HG02870 (cell line): ENCODE measurements around the gene VKORC1.

ENCODE experiments used
- ATAC-seq: cut with Tn5 transposase; IDR thresholded peaks from one replicate; pipeline ENCODE4 v1.9.1; 2021; ENCODE audit warnings: mild to moderate bottlenecking, moderate library complexity; ENCODE audit not compliant: unreplicated experiment

Gene VKORC1

DNA sequence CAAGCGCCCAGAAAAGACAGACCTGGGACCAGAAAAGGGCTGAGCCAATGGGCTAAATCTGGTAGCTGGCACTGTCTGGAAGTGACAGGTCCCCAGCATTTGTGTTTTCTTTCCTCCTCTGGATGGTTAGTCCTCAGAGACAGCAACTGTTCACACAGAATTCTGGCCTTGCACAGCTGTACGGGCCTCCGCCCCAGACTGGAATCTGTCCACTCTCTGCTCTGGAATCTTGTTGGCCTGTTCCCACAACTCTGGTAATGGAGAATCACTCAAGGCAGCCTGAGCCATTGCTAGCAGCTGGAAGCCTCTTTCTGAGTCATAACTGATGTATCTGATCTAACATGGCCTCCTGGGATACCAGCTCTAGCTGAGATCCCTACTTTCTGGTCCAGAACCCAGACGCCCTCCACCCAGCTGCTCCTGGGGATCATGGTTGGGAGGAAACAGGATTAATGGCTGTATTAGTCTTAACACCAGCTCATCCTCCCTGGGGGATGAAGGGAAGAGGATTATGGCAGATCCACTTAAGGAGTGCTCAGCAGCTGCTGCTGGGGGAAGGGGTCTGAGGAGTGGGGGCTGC is 29.6 kb downstream of the VKORC1 start:
- ATAC-seq, result no peak

DNA sequence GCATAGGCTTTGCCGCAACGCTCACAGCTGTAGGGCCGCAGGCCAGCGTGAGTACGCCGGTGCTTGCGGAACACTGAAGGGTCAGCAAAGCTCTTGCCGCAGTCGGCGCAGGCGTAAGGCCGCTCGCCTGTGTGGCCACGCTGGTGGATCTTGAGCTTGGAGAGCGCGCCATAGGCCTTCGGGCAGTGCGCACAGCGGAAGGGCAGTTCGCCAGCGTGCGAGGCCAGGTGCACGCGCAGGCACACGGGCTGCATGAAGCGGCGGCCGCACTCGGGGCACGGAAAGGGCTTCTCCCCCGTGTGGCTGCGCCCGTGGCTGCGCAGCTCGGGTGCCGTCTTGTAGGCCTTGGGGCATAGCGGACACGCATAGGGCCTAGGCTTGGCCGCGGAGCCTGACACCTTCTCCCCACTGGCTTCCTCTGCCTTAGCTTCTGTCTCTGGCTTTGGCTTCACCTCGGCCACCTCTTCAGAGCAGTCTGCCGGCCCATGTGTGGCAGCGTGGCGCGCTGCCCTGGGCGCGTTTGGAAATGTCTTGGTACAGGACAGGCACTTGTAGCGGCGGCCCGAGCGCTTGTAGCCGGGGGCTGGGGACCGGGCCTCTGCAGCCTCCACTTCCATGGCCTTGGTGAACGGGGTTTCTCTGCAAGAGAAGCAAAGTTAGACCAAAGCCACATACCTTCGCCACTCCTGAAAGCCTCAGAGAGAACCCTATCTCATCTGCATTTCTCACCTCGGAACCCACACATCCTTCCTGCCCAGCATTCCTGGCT is 30.6 kb downstream of the VKORC1 start:
- no peak for ATAC-seq

DNA sequence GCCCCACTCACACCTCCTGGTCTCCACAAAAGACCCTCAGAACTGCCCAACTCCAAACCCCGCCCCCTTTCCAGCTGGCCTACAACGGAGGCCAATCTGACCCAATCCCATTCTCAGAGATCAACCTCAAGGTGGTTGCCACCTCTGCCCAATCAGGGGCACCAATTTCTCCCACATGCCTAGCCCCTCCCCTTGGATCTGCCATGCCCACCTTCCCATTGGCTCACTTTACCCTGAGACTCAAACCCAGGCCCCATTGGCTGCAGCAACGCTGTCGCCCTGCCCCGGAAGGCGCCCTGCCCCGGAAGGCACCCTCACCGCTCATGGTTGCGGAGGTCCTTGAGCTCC is 31.1 kb downstream of the VKORC1 start:
- ATAC-seq, result no peak

DNA sequence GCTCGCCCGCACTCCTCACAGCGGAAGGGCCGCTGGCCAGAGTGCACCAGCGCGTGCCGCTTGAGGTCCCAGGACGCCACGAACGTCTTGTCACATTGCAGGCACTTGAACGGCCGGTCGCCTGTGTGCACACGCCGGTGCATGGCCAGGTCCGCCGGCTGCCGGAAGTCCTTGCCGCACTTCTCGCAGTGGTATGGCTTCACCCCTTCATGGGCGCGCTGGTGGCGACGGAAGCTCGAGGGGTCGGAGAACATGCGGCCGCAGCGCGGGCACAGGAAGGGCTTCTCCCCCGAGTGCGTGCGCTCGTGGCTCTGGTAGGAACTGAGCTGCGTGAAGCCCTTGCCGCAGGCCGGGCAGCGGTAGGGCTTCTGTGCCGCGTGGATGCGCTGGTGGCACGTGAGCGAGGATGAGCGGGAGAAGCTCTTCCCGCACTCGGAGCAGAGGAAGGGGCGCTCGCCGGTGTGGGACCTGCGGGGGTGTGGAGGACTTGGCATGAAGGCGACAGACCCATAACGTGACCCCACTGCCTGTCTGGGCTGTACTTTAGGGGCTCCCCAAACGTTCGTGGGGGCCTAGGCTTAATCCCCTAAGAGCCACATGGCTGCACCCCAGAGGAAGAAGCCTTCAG is 32.7 kb downstream of the VKORC1 start:
- ATAC-seq, result no peak

DNA sequence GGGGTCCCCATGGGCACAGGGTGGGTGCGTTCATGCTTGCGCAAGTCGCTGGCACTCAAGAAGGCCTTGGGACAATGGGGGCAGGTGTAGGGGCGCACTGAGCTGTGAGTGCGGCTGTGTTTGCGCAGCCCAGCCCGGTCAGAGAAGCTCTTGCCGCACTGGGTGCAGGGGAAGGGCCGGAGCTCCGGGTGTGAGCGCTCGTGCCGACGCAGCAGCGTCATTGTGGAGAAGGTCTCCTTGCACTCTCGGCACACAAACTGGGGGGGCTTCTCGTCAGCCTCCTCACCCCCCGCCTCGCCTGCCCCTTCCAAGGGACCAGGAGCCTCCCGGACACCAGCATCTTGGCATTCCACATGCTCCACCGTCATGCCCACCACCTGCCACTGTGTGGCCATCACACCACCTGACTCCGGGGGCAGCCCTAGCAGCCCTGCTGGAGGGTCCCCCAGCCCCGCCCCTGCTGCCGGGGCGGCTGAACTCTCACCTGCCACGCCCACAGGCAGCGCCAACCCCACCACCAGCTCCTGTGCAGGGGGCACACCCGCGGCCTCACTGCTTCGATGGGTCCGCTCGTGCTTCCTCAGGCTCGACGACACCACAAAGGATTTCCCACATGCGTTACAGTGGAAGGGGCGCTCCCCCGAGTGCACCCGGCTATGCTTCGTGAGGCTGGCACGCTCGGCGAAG is 33.3 kb downstream of the VKORC1 start:
- ATAC-seq, result no peak

DNA sequence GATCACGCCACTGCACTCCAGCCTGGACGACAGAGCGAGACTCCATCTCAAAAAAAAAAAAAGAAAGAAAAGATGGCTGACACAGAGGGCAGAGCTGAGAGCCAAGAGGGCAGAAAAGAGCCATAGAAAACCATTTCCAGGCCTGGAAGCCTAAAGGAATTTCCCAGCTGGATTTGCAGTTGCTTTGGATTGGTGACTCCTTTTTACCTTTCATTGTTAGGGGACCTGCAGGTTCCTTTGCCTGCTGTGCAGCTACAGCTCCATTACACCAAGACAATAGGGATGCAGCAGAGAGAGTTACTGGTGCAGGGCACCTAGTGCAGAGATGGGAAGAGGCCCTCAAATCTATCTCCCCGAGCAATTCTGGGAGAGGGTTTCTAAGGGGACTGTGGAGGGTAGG is 39.0 kb downstream of the VKORC1 start:
- ATAC-seq, result no peak

DNA sequence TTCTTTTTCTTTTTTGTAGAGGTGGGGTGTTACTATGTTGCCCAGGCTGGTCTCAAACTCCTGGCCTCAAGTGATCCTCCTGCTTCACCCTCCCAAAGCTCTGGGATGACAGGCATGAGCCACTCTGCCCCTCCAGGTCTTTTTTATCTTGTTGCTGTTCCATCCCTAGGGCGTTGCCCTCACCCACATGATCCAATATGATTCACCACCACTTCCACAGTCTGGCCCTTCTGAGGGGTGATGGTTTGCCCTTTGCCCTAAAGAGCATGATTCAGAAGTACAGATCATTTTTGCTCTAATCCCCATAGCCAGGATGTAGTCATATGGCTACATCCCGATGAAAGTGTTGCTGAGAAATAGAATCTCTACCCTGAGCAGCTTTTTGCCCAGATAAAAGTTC is 42.5 kb downstream of the VKORC1 start:
- ATAC-seq, result no peak

DNA sequence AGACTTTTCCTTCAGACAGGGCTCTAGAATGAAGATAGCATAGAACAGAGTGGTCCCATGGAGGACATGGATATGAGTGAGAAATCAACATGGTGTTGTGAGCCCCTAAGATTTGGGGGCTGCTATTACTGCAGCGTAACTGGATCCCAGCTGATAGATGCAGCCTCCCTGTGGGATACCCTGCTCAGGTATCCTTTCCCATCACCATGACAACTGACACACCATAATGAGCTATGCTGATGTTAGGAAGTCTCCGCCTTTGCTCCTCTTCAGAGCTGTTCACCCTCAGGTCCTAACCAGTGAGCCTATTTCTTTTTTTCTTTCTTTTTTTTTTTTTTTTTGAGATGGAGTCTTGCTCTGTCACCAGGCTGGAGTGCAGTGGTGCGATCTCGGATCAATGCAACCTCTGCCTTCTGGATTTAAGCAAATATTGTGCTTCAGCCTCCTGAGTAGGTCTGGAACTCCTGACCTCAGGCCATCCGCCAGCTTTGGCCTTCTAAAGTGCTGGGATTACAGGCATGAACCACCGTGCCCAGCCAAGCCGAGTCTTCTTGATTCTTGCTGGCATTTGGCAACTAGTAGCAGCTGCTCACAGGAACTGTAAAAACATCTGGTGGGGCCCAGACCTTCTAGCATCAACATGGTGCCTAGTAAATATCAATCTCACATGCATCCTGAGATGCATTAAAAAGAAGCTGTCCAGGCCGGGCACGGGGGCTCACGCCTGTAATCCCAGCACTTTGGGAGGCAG is 44.1 kb downstream of the VKORC1 start:
- no peak for ATAC-seq

DNA sequence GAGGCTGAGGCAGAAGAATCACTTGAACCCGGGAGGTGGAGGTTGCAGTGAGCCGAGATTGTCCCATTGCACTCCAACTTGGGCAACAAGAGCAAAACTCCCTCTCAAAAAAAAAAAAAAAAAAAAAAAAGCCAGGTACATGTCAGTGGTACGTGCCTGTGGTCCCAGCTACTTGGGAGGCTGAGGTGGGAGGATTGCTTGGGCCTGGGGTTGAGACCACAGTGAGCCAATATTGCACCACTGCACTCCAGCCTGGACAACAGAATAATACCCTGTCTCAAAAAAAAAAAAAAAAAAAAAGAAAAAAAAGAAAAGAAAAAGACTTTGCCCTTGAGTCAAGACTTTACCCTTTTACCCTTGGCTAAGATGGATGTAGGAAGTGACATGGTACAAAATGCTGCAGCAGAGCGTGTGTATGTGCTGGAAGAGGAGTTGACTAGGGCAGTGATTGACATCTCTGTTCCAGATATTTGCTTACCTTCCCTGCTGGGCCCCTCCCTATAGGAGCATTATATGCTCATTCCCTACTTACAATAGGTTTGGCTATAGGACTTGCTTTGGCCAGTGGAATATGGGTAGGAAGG is 50.6 kb downstream of the VKORC1 start:
- no peak for ATAC-seq

DNA sequence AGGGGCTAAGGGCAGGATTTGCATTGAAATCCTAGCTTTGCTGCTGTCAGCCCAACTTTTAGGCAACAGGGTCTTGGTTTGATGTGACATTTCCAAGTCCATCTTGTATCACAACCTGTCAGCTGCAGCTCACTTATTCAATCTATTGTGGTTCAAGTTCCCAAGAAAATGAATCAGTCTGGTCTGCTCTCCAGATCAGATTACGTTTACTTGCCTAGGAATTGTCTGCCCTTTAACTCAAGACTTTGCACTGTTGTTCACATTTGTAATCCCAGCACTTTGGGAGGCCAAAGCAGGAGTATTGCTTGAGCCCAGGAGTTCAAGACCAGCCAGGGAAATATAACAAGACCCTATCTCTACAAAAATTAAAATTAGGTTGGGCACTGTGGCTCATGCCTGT is 51.2 kb downstream of the VKORC1 start:
- no peak for ATAC-seq

DNA sequence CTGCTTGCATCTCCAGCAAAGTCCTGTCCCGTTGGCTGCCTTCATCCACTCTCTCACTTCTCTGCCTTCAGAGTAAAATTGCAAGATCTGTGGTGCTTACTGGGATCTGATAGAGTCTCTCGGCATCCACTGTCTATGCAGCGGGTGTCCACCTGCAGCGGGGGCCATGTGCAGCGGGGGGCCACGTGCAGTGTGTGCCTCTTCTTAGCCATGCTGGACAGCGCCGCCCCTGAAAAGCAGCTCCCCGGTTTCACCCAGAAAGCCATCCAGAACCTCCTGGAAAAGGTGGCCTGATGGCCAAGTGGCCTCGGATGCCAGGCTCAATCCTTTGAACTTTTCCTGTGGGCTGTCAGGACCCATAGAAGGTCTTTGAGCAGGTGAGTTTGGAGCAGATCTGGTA is 51.7 kb downstream of the VKORC1 start:
- no peak for ATAC-seq
